Measurements from ENCODE around the gene PANX2. TPM values are rescaled to one million over a fixed set of nuclear protein-coding genes. Genes with fewer than 3 reads are reported as not detected.
"Not testable (repeated sequence)": the region's sequence is repeated elsewhere in the genome, so short reads cannot be mapped to it uniquely, and the experiment has no call there.

The PANX2 gene
- polyA plus RNA-seq, 5 donors = 0.38 to 1.0 (median 0.61) TPM

- DNase-seq = no peak
Measured at GRCh38 chr22:50197856-50198623, 27.5 kb downstream of the PANX2 start.

DNA sequence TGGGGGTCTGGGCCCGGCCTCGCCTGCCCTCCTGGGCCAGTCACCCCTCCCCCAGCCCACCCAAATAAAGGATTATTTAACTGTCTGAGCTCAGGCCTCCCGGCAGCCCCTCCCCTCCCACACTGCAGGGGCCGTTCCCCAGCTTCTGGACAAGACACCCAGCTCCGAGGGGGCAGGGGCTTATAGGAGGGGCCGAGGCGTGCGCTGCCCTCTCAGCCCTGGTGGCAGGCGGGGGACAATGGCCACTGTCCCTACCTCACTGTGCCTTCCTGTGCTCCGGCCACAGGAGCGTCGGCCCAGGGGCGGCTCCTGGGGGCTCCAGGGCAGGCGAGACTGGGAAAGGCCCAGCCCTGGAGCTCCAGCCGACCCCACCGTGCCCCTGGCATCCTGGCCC lies 28.1 kb downstream of the PANX2 start:
- DNase-seq = no peak

GRCh38 chr22:50199251-50199721 lies 28.8 kb downstream of the PANX2 start:
- no peak for DNase-seq

DNA sequence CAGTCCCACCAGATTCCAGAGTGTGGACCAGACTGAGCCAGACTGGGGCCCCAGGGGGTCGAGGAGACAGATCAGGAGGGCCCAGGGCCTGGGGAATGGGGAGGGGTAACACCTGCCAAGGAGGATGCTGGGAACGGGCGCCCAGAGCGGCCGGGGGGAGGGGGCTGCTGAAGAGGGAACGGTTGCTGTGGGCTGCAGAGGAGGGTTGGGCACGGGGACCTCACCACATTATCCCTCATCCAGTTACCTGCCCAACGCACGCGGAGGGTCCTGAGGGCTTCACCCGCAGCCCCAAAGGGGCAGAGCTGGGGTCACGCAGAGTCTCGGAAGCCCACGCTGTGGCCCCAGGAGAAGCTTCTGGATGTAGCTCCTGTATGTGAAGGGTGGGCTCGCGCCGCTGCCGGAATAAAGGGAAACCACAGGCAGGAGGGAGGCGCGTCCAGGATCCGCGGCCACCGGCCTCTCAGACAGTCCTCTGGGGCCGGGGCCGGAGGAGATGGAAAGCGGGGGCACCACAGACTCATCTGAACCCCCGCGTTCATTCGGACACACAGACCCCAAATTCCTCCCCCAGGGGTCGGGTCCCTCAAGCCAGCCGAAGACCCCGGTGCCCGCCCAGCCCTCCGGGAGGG lies 29.4 kb downstream of the PANX2 start:
- DNase-seq = no peak

GRCh38 chr22:50200461-50201190 lies 30.1 kb downstream of the PANX2 start, which contains the start of gene SELENOO:
Gene SELENOO, plus strand, starts transcription at chr22:50201011. Its CDS starts 26 bp downstream, at chr22:50201037.
- DNase-seq = peak; percentile 87 to 92

DNA sequence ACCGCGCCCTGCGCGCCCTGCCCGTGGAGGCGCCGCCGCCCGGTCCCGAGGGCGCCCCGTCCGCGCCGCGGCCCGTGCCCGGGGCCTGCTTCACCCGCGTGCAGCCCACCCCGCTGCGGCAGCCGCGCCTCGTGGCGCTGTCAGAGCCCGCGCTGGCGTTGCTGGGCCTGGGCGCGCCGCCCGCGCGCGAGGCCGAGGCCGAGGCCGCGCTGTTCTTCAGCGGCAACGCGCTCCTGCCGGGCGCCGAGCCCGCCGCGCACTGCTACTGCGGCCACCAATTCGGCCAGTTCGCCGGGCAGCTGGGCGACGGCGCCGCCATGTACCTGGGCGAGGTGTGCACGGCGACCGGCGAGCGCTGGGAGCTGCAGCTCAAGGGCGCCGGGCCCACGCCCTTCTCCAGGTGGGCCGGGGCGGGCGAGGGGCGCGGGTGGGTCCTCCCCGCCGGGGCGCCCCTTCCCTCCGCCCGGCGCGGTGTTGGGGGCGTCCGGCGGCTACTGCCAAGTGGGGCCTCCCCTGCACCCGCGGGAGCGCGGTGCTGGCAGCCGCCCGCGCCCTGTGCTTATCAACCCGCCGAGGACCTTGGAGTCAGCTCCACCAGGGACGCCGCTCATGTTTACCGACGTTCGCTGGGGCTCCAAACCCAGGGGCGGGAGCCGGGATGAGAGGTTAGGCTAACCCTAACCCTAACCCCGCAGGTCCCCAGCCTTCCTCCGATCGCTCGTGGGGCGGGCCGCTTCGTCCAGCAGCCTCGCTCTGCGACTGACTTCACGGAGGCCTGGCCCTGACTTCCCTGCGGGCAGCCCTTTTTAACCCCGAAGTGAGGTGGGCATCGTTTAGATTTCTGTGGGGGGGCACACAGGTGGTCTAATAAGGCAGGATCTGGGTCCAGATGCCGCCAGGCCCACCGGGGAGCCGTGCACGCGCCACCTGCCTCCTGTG lies 30.9 kb downstream of the PANX2 start:
- no peak for DNase-seq

GRCh38 chr22:50202130-50202666 lies 31.7 kb downstream of the PANX2 start:
- DNase-seq = no peak

DNA sequence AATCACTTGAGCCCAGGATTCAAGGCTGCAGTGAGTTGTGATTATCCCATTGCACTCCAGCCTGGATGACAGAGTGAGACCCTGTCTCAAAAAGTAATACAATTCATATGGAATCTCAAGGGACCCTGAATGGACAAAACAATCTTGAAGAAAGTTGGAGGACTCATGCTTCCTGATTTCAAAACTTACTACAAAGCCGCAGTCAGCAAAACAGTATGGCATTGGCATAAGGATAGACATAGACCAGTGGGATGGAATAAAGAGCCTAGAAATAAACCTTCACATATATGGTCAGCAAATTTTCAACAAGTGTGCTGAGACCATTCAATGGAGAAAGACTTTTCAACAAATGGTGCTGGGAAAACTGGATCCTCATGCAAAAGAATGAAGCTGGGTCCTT lies 32.8 kb downstream of the PANX2 start:
- DNase-seq = no peak

- DNase-seq = no peak
Measured at GRCh38 chr22:50204571-50204970, 34.0 kb downstream of the PANX2 start.

DNA sequence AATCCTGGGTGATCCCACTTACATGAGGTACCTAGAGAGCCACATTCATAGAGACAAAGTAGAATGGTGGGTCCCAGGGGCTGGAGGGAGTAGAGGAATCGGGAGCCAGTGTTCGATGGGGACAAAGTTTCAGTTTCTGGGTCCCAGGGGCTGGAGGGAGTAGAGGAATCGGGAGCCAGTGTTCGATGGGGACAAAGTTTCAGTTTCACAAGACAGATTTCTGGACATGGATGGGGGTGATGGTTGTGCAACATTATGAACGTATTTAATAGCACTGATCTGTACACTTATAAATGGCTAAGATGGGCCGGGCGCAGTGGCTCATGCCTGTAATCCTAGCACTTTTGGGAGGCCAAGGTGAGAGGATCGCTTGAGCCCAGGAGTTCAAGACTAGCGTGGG lies 34.5 kb downstream of the PANX2 start:
- DNase-seq = not testable (repeated sequence)

GRCh38 chr22:50205781-50206569 lies 35.4 kb downstream of the PANX2 start:
- no peak for DNase-seq

- DNase-seq = no peak
Measured at GRCh38 chr22:50206599-50206998, 36.1 kb downstream of the PANX2 start.

- no peak for DNase-seq
Measured at GRCh38 chr22:50207383-50208140, 37.0 kb downstream of the PANX2 start.

DNA sequence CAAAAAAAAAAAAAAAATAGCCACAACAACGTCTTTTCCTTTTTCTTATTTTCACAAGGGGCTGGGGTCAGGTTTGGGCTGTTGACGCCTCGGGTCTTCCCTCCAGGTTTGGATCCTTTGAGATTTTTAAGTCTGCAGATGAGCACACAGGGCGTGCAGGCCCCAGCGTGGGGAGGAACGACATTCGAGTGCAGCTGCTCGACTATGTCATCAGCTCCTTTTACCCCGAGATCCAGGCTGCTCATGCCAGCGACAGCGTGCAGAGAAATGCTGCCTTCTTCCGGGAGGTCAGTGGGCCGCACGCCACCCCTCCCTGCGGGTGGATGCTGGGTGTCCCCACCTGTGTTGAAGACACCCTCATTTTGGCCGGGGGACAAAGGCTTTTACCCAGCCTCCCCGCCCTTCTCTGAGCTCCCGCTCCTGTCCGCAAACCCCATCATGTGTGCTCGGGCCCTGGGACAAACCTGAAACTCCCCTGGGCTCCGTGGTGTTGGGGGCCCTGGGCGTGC lies 38.0 kb downstream of the PANX2 start:
- no peak for DNase-seq

GRCh38 chr22:50208939-50209892 lies 38.7 kb downstream of the PANX2 start:
- DNase-seq = no peak

GRCh38 chr22:50209893-50210292 lies 39.4 kb downstream of the PANX2 start:
- peak in 1 of 2 donors; percentile 52 for DNase-seq

- DNase-seq = no peak
Measured at GRCh38 chr22:50210378-50211139, 40.0 kb downstream of the PANX2 start.

Data from right lung (tissue), 5 donors.